Right lung (tissue), 5 donors: ENCODE data around the gene ZNF440. TPM values are rescaled to one million over a fixed set of nuclear protein-coding genes. Genes with fewer than 3 reads are reported as not detected.
A peak's percentile ranks its signal among the peaks of the same experiment; 100 is the strongest.
"Not testable (repeated sequence)": the region's sequence is repeated elsewhere in the genome, so short reads cannot be mapped to it uniquely, and the experiment has no call there.

ENCODE experiments used
- DNase-seq, 2 donors: peaks; one replicate each; pipeline ENCODE4 v3.0.0-alpha.2; 2013
- polyA plus RNA-seq, 5 donors: library from polyadenylated mRNA; unstranded; fragments of 120-200 nt; gene quantifications; one replicate each; pipeline versions ENCODE4 v1.2.1 to v1.2.3, GENCODE V29; 2013; ENCODE audit warnings: inconsistent platforms in 1 of 5, low replicate concordance in 1 of 5; ENCODE audit not compliant: insufficient read length in 5 of 5, insufficient read depth in 1 of 5

ZNF440 gene
- polyA plus RNA-seq, 5 donors = 15.3 to 25.4 (median 23.2) TPM

DNA sequence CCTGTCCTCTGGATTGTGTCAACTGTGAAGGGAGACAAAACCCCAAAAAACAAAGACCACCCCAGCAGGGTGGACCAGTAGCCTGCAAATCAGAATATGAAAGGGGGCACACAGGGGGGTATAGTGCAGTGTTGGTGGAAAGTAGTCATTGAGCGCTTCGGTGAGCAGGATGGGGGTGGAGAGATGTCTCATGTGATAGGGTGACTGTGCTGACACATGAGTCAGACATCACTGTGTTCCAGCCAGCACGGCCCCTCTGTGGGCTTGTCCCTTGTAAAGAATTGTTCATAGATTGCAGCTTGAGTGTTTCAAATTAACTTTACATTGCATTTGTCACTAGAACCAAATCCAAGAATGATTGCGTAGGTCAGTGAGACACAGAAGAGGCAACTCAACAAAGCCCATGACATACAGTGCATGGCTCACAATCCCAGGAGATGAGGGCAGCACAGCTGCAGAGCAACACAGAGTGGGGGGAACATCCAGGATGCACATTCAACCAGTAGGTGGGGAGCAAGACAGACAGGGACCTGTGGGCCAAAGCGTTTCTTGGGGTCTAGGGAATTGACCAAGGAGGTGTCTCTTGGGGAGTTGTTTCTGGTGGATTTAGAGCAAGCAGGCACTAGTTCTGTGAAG is 7.5 kb downstream of the ZNF440 start:
- no peak for DNase-seq

- DNase-seq = not testable (repeated sequence)
These were observed 15.1 kb downstream of the ZNF440 start for GRCh38 chr19:11828957-11829876.

- DNase-seq = no peak
These were observed 18.3 kb downstream of the ZNF440 start for GRCh38 chr19:11832253-11832912.

DNA sequence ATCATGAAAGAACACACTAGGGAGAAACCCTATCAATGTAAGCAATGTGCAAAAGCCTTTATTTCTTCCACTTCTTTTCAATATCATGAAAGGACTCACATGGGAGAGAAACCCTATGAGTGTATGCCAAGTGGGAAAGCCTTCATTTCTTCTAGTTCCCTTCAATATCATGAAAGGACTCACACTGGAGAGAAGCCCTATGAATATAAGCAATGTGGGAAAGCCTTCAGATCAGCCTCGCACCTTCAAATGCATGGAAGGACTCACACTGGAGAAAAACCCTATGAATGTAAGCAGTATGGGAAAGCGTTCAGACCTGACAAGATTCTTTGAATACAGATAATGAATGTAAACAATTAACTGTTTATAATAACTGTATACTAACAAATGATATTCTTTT is 19.5 kb downstream of the ZNF440 start:
- no peak for DNase-seq

DNA sequence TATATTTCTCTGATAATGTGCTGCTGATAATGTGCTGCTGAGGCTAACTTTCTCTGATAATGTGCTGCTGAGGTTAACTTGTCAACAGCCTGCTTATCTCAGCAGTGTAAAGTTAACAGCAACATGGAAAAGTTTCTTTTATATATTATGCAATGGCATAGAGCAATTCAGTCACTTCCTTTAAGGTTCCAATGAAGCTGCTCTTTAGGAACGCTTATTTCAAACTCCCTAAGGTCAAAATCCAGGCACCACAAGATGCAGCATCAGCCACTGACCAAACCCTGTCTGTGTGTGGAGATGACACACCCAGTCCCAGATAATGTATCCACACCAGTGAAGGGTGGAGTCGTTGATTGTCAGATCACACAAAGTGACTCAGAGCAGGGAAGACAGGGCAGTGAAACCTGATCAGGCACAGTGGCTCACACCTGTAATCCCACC is 21.6 kb downstream of the ZNF440 start:
- DNase-seq = not testable (repeated sequence)

DNA sequence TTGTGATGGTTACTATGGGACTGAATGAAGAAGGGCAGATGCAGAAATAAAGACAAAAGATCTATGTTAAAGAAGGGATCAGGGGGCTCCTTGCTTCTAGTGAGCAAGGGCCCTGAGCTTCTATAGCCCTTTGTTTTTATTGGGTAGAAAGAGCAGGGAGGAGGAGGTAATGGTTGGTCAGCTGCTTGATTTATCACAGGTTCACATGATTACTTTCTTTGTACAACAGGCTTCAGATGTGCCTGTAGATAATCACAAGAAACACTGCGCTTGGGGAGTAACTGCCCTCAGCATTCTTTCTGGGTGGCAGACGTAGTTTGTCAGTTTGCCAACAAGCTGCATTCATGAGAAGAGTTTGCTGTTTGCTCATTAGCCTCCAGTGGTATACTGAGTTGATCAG is 29.6 kb downstream of the ZNF440 start:
- DNase-seq = no peak

- not testable (repeated sequence) for DNase-seq
These were observed 33.5 kb downstream of the ZNF440 start for GRCh38 chr19:11847615-11848014.

DNA sequence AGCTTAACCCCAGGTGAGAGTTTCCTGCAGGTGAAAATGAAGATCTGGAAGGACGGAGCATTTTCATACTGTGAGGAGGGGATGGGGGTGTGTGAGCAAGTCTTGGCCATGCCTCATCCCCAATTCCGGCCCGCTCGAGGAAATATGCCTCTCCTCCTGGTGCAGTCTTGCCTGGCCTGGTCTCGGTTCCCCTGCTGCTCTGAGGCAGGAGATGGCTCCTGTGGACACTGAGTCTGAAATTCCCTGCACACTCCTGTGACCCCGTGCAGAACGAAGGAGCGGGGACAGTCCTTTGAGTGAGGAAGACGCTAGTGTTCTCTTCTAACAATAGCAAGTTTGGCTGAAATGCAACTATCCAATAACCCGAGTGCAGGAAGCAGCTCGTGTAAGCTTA is 34.1 kb downstream of the ZNF440 start:
- no peak for DNase-seq

GRCh38 chr19:11848594-11849469 is 34.8 kb downstream of the ZNF440 start, which contains the start of gene ZNF439:
TSS of gene ZNF439 (plus strand) at chr19:11848726. CDS start at chr19:11848868, 142 bp downstream.
- DNase-seq = peak; percentile 80 to 84

DNA sequence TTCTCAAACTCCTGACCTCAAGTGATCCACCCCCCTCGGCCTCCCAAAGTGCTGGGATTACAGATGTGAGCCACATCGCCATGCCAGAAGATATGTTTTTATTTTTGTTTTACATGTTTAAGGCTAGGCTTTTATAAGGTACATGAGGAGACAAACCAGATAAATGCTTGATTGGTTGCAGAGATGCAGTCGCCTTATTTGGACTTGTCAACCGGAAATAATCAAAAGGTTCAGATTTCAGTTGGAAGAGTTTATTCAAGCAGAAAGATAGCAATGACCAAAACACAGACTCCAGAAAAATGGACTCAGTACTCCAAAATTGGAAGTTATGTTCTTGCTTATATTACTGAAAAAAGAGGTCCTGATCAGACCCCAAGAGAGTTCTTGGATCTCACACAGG is 36.2 kb downstream of the ZNF440 start:
- DNase-seq = not testable (repeated sequence)

GRCh38 chr19:11853358-11853757 is 39.3 kb downstream of the ZNF440 start:
- DNase-seq = no peak

DNA sequence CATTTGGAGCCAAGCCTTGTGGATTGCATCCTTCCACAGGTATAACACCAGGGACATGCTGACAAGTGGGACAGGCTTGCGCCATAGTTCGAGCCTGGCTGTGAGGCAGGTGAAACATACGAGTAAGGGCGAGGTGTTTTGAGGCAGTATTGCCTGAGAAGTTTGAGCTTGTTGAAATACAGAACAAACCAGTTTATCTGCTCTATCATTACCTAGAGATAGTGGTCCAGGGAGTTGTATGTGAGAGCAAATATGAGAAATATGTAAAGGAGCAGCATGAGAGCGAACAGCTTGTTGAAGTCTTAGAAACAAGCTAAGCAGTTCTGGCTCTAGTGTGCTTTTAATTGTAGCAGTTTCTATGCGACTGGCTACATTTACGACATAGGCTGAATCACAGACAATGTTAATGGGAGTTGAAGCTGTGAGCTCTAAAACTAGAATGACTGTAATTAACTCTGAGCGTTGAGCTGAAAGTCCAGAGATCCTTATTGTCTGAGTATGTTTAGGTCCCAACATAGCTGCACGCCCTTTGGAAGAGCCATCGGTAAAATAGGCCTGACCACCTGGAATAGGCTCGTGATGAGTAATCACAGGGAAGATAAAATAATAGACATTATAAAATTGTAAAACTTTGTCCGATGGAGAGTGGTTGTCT is 42.6 kb downstream of the ZNF440 start:
- peak; percentile 30 to 31 for DNase-seq

DNA sequence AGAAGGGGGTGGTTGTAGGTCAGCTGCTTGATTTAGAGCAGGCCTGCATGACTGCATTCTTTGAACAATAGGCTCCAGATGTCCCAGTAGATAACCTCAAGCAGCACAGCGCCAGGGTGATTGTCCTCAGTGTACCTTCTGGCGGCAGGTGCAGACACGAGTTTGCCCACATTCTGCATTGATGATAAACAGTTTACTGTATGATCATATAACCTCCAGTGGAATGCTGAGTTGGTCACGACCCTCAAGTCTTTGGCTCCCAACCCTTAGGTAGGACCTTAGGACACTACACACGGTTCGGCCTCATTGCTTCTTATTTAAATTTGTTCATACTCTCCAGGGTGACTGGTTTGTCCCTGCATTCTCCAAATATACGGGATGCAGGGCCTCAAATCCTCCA is 46.6 kb downstream of the ZNF440 start:
- DNase-seq = no peak

GRCh38 chr19:11861301-11861700 is 47.2 kb downstream of the ZNF440 start:
- no peak for DNase-seq

- not testable (repeated sequence) for DNase-seq
These were observed 53.7 kb downstream of the ZNF440 start for GRCh38 chr19:11867766-11868165.

GRCh38 chr19:11868188-11868587 is 54.1 kb downstream of the ZNF440 start:
- DNase-seq = no peak

DNA sequence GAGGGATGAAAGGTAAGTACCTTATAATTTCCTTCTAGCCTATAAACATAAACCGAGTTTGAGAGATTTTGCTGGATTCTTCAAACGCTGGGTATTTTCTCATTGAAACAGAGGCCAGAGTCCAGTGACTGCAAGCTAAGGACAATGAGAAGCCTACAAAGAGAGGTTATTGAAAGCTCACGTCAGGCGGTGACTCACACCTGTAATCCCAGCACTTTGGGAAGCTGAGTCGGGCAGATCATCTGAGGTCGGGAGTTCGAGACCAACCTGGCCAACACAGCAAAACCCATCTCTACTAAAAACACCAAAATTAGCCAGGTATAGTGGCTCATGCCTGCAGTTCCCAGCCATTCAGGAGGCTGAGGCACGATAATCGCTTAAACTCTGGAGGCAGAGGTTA is 58.6 kb downstream of the ZNF440 start:
- DNase-seq = no peak

DNA sequence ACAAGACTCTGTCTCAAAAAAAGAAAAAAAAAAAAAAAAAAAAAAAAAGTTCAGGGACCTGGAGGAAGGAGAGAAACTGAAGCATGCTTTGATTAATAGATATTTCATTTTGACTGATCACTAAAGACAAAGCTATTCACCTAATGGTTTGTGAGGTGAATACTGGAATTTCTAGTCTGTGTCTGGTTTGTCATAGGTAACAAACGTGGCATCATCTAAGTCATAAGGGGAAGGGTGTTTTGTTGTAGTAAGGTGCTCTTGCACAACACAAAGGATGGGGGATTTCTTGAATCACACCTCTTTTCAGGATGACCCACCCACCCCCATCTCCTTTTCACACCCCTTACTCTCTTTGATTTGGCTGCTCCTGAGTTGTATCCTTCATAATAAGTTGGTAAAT is 59.7 kb downstream of the ZNF440 start:
- DNase-seq = no peak

DNA sequence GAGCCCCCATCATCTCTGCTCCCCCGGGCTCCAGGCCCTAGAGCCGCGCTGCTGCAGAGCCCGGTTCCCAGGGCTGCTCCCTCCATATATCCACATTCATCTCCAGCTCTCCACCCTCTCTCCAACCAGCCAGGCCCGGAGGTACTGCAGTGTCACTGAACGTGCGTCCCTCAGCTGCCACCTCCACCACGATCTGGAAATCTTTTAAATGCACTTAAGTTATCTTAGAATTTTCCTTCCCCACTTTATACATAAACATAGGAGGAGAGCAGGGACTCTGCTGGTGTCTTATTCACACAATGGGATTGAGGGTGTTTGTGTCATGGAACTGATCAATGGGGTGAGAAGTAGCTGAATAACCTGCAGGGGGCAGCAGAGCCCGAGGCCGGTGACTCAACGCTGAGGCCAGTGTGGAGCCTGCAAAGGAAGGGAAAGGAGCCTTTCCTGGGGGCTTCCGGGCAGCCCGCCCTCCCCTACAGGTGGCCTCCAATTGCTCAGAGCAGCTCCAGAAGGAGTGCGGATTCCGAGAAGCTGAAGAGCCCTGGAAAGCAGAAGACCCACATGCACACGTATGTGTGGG is 65.7 kb downstream of the ZNF440 start:
- DNase-seq = not testable (repeated sequence)

- DNase-seq = no peak
These were observed 66.5 kb downstream of the ZNF440 start for GRCh38 chr19:11880598-11880997.
